T-helper 1 cell treated with Interleukin-12 subunit alpha and Interleukin-12 subunit beta and Interleukin-4 antibody, amounts not matched to agents 30 ng/mL and 1 ng/mL, for 36 hours (primary cell): ENCODE measurements around the gene LIMA1. TPM values are rescaled to one million over a fixed set of nuclear protein-coding genes. Genes with fewer than 3 reads are reported as not detected.
"Not testable (repeated sequence)": the region's sequence is repeated elsewhere in the genome, so short reads cannot be mapped to it uniquely, and the experiment has no call there.

Source experiments
- intact Hi-C: fragments of 100-400 bp; cut with micrococcal nuclease; formaldehyde crosslinking; loops from one replicate; pipeline ENCODE4 v1.15.1; 2024
- total RNA-seq: library from RNA; stranded (reverse); gene quantifications from 2 replicates; pipeline ENCODE4 v1.2.3, GENCODE V29; 2022

The LIMA1 gene
- total RNA-seq, 1 donor from 2014 or later = 31.2 TPM

DNA sequence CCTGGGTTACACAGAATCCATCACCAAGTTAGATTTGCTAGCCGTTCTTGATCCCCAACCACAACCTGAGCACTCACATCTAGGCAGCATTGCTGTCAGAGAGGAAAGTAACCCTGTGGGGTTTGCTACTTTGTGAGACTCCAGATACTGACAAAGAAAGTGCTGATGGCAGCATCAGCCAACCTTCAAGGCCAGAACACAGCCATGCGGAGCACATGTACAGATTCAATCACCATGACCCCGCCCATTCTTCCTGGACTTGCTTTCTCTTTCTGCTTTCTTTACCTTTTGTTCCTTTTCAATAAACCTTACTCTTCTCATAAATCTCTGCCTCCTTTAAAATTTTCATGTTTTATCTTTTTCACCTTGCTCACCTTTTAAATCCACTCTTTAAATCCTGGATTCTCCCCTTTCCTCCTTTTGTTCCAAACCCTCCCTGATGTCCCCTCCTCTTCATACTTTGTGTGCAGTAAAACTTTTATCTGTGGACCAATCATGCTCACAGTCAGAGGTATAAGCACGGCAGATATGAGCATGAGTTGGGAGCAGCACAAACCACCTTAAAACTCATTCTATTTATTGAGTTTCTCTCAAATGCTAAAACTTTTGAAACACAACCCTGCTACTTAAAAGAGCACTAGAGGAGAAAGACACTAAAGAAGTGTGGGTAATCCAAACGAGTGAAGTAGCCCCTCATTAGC is 94.3 kb downstream of the LIMA1 start:
- intact Hi-C loops = loop anchor here (1.0 kb wide), 2 partner anchors 22 to 33 kb away; partner anchors contain the start of gene CERS5

DNA sequence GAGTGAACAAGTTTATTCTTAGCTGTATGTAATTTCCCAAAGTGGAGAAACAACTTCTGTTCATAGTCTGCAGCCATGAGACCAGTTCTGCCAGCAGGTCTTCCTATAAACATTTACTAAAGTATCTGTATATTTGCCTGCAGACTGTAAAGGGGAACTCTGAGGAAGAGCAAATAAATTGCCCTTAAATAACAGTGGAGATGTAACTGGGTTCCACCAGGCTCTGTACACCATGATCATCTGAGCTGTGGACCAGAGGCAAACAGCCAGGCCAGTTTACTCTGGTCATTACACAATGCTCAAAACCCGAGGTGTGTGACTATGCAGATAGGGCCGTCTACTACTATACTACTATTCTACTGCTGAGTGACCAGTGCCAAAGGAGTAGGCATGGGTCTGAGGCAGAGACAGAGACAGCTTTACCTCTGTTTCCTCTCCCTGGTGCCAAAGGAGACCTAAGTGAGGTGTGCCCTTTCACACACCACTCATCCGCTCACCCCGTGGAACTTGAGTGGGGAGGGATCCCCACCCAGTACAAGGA is 95.0 kb downstream of the LIMA1 start:
- intact Hi-C loops = no loop called here

DNA sequence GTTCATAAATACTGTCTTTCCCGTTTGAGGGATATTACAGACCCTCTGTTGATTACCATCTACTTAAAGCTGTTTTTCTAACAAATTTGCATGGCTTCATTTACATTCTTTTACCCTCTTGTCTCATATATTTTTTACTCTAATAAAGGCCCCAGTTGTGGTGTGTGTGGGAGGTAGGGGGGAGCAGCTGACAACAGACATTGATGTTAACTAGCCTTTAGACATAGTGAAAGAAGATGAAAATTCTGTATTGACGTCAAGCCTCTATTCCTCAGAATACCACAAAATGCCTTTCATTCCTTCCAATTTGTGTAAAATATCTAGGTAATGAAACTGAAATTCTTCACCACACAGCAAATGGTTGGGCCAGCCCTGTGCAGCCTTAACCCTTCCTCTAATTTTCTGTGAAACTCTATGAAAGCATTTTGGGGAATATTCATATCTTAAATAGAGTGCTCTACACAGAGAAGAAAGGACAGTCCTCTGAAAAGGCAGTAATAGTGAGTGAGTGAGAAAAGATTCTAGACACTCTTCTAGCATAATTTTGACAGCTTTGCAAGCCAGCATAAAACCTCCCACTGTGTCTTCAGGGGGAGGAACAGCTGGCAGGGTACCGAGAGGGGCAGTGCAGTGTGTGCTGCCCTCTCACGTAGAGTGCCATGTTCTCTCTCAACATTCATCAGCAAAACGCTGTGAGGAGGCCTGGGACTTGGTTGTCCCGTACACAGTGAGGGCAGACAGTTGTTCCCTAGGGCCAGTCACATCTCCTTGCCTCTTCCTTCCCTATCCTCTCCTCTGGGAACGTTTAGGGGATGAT is 96.0 kb downstream of the LIMA1 start:
- intact Hi-C loops = no loop called here

DNA sequence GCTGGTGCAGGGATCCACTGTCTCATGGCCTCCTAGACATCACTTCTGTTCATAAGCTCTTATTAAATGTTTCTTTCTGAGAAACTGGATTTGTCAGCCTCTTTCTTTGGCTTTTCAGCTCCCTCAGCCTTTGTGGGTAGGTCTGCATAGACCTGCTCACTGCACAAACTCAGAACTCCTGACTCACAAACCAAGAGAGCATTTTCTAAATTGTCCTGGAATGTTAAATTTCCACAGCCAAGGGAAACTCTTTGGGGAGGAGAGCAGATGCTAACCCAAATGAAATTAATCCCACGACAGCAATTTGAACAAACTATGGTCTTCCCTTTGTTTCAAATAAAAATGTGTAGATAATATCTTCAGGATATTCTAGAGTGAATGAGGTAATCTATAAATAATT is 96.6 kb downstream of the LIMA1 start:
- intact Hi-C loops = no loop called here

DNA sequence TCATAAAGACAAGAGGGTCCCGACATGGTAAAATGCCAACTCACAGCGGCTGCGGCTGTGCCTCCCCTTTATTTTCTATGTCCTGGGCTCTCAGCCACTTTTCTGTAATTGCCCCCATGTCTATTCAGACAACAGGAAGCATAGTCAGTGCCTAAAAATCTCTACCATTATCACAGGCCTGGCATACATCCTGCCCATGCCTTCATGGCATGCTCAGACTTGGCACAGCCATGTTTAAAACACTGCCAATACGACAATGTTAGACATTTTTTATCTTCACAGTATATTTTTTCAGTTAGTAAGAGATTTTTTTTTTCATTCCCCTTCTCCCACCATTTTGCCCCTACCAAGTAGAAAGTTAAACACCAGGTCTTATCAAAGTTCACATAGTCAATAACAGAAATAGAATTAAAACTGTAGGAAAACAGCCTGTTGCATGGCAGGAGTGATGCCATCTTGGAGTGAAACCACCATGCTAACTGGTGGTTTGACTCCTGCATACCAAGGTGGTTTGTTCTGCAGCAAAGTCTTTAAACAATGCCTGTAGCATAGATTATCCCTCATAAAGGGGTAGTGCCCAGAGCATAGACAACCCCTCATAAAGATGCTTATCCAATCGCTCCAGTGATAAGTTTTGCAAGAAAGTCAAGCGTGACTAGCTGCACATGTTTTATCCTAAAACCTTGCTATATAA is 97.2 kb downstream of the LIMA1 start:
- intact Hi-C loops = no loop called here

DNA sequence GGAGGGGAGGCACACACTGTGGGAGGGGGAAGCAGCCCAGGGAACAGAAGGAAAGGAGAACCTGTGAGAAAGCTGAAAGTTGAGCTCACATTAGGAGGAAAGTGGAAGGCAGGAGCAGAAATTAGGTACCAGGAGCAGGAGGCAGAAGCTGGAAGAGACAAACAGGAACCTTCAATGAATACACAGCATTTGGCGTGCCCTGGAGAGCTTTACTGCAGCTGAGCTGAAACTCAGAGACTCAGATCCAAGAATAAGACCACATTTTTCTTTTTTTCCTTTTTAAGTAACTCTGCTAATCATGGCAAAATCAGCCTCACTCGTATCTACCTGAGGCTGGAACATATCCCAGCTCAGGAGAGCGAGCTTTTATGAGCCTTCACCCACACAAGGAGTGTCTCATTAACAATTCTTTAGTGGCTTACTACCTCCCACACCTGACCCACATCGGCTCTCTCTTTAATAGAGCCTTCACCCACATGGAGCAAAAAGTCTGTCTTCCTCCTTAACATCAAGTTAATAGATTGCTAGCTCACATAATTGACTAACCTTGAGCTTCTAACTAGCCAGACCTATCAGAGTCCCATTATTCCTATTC is 97.9 kb downstream of the LIMA1 start:
- intact Hi-C loops = no loop called here

DNA sequence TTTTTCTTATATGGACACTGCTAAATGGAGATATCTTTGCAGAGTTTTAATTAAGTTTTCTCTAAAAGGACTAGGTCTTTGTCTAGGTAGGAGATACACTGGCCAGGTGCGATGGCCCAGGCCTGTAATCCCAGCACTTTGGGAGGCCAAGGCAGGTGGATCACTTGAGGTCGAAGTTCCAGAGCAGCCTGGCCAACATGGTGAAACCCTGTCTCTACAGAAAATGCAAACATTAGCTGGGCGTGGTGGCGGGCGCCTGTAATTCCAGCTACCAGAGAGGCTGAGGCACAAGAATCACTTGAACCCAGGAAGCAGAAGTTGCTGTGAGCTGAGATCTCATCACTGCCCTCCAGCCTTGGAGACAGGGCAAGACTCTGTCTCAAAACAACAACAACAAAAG is 99.1 kb downstream of the LIMA1 start:
- intact Hi-C loops = no loop called here

DNA sequence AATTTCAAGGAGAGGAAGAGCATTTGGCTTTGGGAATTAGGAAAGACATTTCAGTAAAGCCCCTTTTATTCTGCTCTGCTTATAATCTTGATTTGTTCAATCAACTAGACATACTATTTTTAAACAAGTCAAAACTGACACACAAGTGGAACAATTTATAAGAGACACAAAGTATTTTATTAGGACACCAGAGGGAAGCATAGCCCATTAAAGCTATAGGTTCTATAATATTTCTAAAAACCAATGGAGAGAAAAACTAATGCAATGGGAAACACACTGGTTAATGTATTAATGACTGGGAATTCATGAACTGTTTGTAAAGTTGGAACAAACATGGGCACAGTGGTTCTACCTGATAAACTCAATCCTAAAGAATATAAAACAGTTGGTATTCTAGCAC is 100.9 kb downstream of the LIMA1 start:
- intact Hi-C loops = loop anchor here (2.0 kb wide), 1 partner anchor 132 kb away; no protein-coding TSS in a partner anchor

DNA sequence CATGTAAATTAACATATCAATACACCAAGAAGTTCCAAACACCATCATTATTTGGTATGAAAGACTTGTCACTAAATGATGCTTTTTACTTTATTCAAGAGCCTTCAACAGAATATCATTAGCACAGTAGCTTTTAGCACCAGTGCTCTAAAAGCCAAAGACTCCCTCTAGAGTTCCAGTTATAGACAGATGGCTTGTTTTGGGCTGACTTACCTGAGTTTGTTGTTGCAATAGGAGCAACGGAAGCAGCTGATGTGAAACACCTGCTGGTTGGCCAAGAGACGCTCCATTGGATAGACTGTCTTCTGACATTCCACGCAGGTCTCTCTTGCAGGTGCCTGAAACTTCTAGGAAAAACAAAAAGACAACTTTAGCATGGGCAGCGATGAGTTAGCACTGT is 101.6 kb downstream of the LIMA1 start:
- intact Hi-C loops = loop anchor here (2.0 kb wide), 1 partner anchor 133 kb away; no protein-coding TSS in a partner anchor

DNA sequence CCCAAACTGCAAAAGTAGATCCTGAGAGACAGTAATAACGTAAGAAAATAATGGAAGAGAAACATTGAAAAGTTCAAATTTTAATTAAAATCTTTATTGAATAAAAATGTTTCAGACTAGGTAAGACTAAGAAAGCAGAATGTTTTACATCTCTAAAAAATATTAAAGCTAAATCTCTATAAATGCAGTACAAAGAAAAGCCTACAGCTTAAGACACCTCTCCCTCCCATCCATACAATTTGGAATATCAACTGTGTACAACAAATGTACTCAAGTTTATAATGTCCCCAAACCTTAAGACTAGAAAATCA is 107.6 kb downstream of the LIMA1 start:
- intact Hi-C loops = loop anchor here (1.0 kb wide), 6 partner anchors 8 to 105 kb away; partner anchors contain the start of gene CERS5

DNA sequence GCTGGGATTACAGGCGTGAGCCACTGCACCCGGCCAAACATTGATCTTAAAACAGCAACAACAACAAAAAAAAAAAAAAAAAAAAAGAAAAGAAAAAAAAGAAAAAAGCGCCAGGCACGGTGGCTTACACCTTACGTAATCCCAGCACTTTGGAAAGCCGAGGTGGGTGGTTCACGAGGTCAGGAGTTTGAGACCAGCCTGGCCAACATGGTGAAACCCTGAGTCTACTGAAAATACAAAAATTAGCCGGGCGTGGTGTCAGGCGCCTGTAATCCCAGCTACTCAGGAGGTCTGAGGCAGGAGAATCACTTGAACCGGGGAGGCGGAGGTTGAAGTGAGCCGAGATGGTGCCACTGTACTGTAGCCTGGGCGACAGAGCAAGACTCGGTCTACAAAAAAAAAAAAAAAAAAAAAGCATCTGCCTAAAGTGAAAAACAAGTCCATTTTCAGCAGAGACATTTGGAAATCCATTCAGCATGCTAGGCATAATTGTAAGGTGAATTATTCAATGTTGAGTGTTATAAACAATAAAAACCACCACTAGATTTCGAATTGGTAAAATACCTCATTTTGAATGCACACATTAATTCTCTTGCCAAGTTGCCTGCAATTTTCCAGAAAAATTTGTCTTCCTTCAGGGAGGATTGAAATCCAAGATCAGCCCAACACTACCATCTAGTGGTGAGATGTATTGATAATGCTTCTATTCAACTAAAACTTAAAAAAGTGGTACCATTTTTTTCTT is 108.2 kb downstream of the LIMA1 start:
- intact Hi-C loops = loop anchor here (1.0 kb wide), 6 partner anchors 8 to 105 kb away; partner anchors contain the start of gene CERS5

DNA sequence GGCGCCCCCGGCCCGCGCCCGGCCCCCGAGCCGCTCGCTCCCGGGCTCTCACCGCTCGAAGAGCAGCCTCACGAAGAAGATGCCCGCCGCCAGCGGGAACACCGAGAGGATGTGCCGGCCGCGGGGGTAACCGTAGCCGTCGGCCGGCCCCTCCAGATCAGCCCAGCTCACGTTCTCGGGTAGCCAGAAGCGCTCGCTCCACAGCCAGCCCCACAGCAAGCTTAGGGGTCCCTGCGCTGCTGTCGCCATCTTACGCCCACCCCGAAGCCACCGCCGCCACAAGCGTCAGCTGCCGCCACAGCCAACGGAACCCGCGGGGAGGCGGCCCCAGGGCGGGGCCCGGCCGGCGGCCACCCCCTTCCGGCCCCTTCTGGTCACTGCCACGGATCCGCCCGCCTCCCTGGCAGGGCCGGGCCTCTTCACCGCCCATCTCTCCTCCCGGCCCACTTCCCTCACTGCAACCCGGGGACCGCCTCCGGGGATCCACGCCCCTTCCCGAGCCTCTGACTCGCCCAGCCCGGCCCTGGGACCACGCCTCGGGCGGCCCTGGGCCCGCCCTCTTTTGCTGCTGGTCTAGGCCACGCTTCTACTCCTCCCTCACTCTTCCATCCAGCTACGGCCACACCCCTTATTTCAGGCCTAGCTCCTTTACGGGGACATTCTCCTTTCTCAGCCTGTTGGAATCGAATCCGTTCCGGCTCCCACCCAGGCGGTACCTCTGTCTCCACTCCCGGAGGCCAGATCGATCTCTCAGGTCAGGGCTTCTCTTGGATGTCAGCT is 116.1 kb downstream of the LIMA1 start, which contains the start of gene CERS5:
TSS of gene CERS5 (minus strand) at position 321 of the 780 bp plus-strand sequence. CDS start at position 249, 72 bp downstream.
- intact Hi-C loops = loop anchor here (1.0 to 5.0 kb wide), 12 partner anchors 8 to 980 kb away; partner anchors contain the start of genes COX14, LARP4, LIMA1 and RACGAP1

DNA sequence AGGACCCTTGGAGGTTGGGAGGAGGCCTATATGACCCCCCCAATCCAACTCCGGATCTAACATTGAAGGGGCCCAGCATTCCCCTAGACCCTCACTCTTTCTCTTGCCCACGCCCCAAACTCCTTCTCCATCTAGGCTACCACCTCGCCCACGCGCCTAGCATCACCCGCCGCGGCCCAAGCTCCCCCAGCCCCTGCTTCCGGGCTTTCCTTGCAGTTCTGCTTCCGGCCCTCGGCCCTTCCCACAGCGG is 116.6 kb downstream of the LIMA1 start:
- intact Hi-C loops = loop anchor here (1.0 to 5.0 kb wide), 12 partner anchors 9 to 979 kb away; partner anchors contain the start of genes COX14, LARP4, LIMA1 and RACGAP1

DNA sequence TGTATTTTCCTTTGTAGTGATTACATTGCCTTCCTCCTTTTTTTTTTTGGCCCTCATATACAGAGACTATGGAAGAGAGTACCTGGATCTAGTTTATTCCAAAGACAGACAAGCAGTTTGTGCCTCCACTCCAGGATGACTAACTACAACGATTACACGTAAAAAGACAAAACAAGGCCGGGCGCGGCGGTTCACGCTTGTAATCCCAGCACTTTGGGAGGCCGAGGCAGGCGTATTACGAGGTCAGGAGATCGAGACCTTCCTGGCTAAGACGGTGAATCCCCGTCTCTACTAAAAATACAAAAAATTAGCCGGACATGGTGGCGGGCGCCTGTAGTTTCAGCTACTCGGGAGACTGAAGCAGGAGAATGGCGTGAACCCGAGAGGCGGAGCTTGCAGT is 118.4 kb downstream of the LIMA1 start:
- intact Hi-C loops = loop anchor here (5.0 kb wide), 1 partner anchor 978 kb away; the partner anchor contains the start of gene TUBA1A

DNA sequence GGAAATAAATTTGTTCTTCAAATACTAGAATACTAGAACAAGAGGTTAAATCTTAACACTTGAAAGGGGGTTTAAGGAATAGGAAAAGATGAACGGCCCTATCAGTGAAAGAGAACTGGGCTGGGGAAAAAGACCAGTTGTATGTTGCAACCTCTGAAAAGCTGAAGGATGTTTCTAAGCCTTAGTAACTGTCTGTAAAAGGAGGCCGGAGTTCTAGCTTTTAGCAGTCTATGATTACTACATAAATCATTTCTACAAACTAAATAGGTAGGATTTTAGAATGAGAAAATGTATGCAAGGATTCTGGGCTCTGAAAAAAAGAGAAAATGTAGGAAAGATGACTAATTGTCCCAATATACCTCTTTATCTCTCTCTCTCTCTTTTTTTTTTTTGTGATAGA is 121.1 kb downstream of the LIMA1 start:
- intact Hi-C loops = no loop called here

DNA sequence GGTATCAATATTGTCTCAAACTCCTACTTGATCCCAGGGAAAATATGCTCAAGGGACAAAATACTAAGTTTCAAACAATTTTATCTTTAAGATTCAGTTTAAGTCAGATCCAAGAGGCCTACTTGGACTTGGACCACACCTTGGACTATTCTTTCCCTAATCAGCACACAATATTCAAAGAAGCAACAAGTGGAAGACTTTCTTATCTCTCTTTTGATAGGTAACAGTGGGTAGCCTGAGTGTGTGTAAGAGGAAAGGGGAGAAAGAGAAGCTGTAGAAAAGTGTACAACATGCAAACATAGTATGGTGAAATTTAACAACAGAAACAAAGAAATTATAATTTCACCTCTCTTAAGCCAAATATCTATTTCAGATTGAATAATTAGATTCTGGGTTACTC is 122.7 kb downstream of the LIMA1 start:
- intact Hi-C loops = no loop called here

DNA sequence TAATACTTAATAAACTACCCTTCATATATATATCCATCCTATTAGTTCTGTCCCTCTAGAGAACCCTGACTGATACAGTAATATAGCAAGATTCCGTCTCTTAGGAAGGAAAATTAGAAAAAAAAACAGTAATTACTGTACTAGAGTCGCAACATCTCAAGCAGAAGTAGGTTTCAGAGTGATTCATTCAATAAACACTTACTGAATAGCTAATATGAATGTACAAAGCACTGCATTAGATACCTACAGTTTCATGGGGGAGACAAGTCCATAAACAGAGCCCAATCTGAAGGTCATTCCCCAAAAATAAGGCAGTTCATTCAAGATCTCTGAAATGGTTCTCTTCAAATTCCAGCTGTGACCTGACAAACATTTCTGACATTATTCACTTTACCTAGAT is 126.1 kb downstream of the LIMA1 start:
- intact Hi-C loops = no loop called here

DNA sequence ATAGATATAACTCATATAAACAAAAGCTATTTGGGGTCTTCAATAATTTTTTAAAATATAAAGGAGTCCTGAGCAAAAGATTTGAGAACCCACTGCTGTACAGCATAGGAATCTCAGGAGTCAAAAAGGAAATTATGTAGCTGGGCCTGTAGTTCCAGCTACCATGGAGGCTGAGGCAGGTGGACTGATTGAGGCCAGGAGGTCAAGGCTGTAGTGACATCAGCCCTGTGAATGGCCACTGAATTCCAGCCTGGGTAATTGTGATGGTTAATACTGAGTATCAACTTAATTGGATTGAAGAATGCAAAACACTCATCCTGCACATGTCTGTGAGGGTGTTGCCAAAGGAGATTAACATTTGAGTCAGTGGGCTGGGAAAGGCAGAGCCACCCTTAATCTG is 126.7 kb downstream of the LIMA1 start:
- intact Hi-C loops = no loop called here

DNA sequence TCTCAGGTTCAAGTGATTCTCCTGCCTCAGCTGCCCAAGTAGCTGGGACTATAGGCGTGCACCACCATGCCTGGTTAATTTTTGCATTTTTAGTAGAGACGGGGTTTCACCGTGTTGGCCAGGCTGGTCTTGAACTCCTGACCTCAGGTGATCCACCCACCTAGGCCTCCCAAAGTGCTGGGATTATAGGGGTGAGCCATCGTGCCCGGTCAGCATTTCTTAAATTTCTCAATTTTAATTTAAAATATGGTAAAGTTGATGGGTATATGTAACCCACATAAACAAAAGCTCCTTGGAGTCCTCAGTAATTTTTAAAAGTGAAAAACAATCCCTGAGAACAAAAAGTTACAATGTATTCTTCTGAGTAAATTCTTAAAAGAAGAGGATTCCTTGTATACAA is 128.4 kb downstream of the LIMA1 start:
- intact Hi-C loops = not testable (repeated sequence)
